ENCODE measurements around the gene KRT23.
A peak's percentile ranks its signal among the peaks of the same experiment; 100 is the strongest.

KRT23 gene

GRCh38 chr17:40950176-40950575, 12.7 kb upstream of the KRT23 start:
- Histone ChIP-seq H2AK5ac (ENCODE audit: low read length) (no peak overlapping the region), H3K27ac (ENCODE audit: low read depth, low read length) (no peak overlapping the region), H2BK120ac (ENCODE audit: low read depth, low read length) (no peak overlapping the region), H3K79me2 (ENCODE audit: control insufficient read depth, insufficient read depth, low read length) (no peaks in the 10 kb centered on the region), H3K4me3 (ENCODE audit: low read length) (no peak overlapping the region), H3K4me1 (ENCODE audit: control insufficient read depth, low read depth, low read length) (no peaks in the 10 kb centered on the region), H3K56ac (ENCODE audit: low read length) (no peak overlapping the region), H3K4me2 (ENCODE audit: low read length) (no peak overlapping the region), H3K18ac (ENCODE audit: low read length) (no peak overlapping the region), H3K27me3 (ENCODE audit: insufficient read depth, low read length, poor library complexity) (no peaks in the 10 kb centered on the region), H2BK15ac (replicated peaks; ENCODE audit: low read depth) (no peak overlapping the region), H3K23ac (ENCODE audit: low read length) (no peak overlapping the region), H4K8ac (ENCODE audit: low read depth, low read length) (no peak overlapping the region), H2BK5ac (ENCODE audit: low read length) (no peak overlapping the region), H3K79me1 (ENCODE audit: low read length) (no peaks in the 10 kb centered on the region), H3K9ac (ENCODE audit: low read length) (no peak overlapping the region), H3K4ac (ENCODE audit: low read depth, low read length) (no peak overlapping the region), H4K5ac (ENCODE audit: low read length) (no peak overlapping the region), H3K36me3 (ENCODE audit: control insufficient read depth, insufficient read depth, low read length) (no peaks in the 10 kb centered on the region)
- no peak for DNase-seq
- no CpG with 5 or more reads among the region's 7 CpGs for whole genome bisulfite sequencing (ENCODE audit: extremely low coverage, insufficient coverage, low lambda C conversion rate)

- Histone ChIP-seq H3K23ac (ENCODE audit: low read length) (no peak overlapping the region), H3K27me3 (ENCODE audit: insufficient read depth, low read length, poor library complexity) (no peaks in the 10 kb centered on the region), H3K79me2 (ENCODE audit: control insufficient read depth, insufficient read depth, low read length) (no peaks in the 10 kb centered on the region), H3K36me3 (ENCODE audit: control insufficient read depth, insufficient read depth, low read length) (no peaks in the 10 kb centered on the region), H2BK5ac (ENCODE audit: low read length) (no peak overlapping the region), H4K8ac (ENCODE audit: low read depth, low read length) (peak overlapping the region; percentile 65), H2AK5ac (ENCODE audit: low read length) (no peak overlapping the region), H3K18ac (ENCODE audit: low read length) (no peak overlapping the region), H2BK120ac (ENCODE audit: low read depth, low read length) (no peak overlapping the region), H3K79me1 (ENCODE audit: low read length) (no peaks in the 10 kb centered on the region), H3K27ac (ENCODE audit: low read depth, low read length) (no peak overlapping the region), H3K4me2 (ENCODE audit: low read length) (no peak overlapping the region), H3K4me3 (ENCODE audit: low read length) (no peak overlapping the region), H3K56ac (ENCODE audit: low read length) (no peak overlapping the region), H4K5ac (ENCODE audit: low read length) (no peak overlapping the region), H2BK15ac (replicated peaks; ENCODE audit: low read depth) (no peak overlapping the region), H3K4me1 (ENCODE audit: control insufficient read depth, low read depth, low read length) (no peaks in the 10 kb centered on the region), H3K4ac (ENCODE audit: low read depth, low read length) (no peak overlapping the region), H3K9ac (ENCODE audit: low read length) (no peak overlapping the region)
- DNase-seq = no peak
- no CpG with 5 or more reads among the region's 10 CpGs for WGBS (ENCODE audit: extremely low coverage, insufficient coverage, low lambda C conversion rate)
These were observed 12.0 kb upstream of the KRT23 start for GRCh38 chr17:40949418-40949817.

GRCh38 chr17:40947929-40948328, 10.5 kb upstream of the KRT23 start:
- H3K56ac ChIP-seq (ENCODE audit: low read length) = no peak overlapping the region
- no peak overlapping the region for H3K23ac ChIP-seq (ENCODE audit: low read length)
- WGBS (ENCODE audit: extremely low coverage, insufficient coverage, low lambda C conversion rate) = no CpG with 5 or more reads among the region's 2 CpGs
- H3K79me1 ChIP-seq (ENCODE audit: low read length) = no peaks in the 10 kb centered on the region
- H4K5ac ChIP-seq (ENCODE audit: low read length) = no peak overlapping the region
- H3K27me3 ChIP-seq (ENCODE audit: insufficient read depth, low read length, poor library complexity) = no peaks in the 10 kb centered on the region
- H2BK15ac ChIP-seq (replicated peaks; ENCODE audit: low read depth) = no peak overlapping the region
- no peak overlapping the region for H3K4me3 ChIP-seq (ENCODE audit: low read length)
- no peak for DNase-seq
- no peaks in the 10 kb centered on the region for H3K79me2 ChIP-seq (ENCODE audit: control insufficient read depth, insufficient read depth, low read length)
- H3K4me2 ChIP-seq (ENCODE audit: low read length) = no peak overlapping the region
- H3K36me3 ChIP-seq (ENCODE audit: control insufficient read depth, insufficient read depth, low read length) = no peaks in the 10 kb centered on the region
- no peak overlapping the region for H2AK5ac ChIP-seq (ENCODE audit: low read length)
- H3K4ac ChIP-seq (ENCODE audit: low read depth, low read length) = no peak overlapping the region
- no peaks in the 10 kb centered on the region for H3K4me1 ChIP-seq (ENCODE audit: control insufficient read depth, low read depth, low read length)
- H2BK120ac ChIP-seq (ENCODE audit: low read depth, low read length) = no peak overlapping the region
- no peak overlapping the region for H3K9ac ChIP-seq (ENCODE audit: low read length)
- H3K27ac ChIP-seq (ENCODE audit: low read depth, low read length) = no peak overlapping the region
- H4K8ac ChIP-seq (ENCODE audit: low read depth, low read length) = no peak overlapping the region
- H2BK5ac ChIP-seq (ENCODE audit: low read length) = no peak overlapping the region
- H3K18ac ChIP-seq (ENCODE audit: low read length) = no peak overlapping the region

- WGBS (ENCODE audit: extremely low coverage, insufficient coverage, low lambda C conversion rate) = no CpG with 5 or more reads among the region's 6 CpGs
- H3K79me1 ChIP-seq (ENCODE audit: low read length) = no peaks in the 10 kb centered on the region
- H3K4ac ChIP-seq (ENCODE audit: low read depth, low read length) = no peak overlapping the region
- no peak overlapping the region for H4K5ac ChIP-seq (ENCODE audit: low read length)
- no peak overlapping the region for H3K18ac ChIP-seq (ENCODE audit: low read length)
- H2BK15ac ChIP-seq (replicated peaks; ENCODE audit: low read depth) = no peak overlapping the region
- H2BK120ac ChIP-seq (ENCODE audit: low read depth, low read length) = no peak overlapping the region
- H3K27ac ChIP-seq (ENCODE audit: low read depth, low read length) = no peak overlapping the region
- no peaks in the 10 kb centered on the region for H3K27me3 ChIP-seq (ENCODE audit: insufficient read depth, low read length, poor library complexity)
- no peak overlapping the region for H2AK5ac ChIP-seq (ENCODE audit: low read length)
- no peak overlapping the region for H3K9ac ChIP-seq (ENCODE audit: low read length)
- no peaks in the 10 kb centered on the region for H3K36me3 ChIP-seq (ENCODE audit: control insufficient read depth, insufficient read depth, low read length)
- H3K4me2 ChIP-seq (ENCODE audit: low read length) = no peak overlapping the region
- H3K79me2 ChIP-seq (ENCODE audit: control insufficient read depth, insufficient read depth, low read length) = no peaks in the 10 kb centered on the region
- no peak overlapping the region for H3K56ac ChIP-seq (ENCODE audit: low read length)
- no peak for DNase-seq
- no peaks in the 10 kb centered on the region for H3K4me1 ChIP-seq (ENCODE audit: control insufficient read depth, low read depth, low read length)
- no peak overlapping the region for H4K8ac ChIP-seq (ENCODE audit: low read depth, low read length)
- H3K23ac ChIP-seq (ENCODE audit: low read length) = no peak overlapping the region
- H3K4me3 ChIP-seq (ENCODE audit: low read length) = no peak overlapping the region
- no peak overlapping the region for H2BK5ac ChIP-seq (ENCODE audit: low read length)
These were observed 8.0 kb upstream of the KRT23 start for GRCh38 chr17:40945414-40945813.

GRCh38 chr17:40944531-40944930, 7.1 kb upstream of the KRT23 start:
- Histone ChIP-seq H3K36me3 (ENCODE audit: control insufficient read depth, insufficient read depth, low read length) (no peaks in the 10 kb centered on the region), H3K27ac (ENCODE audit: low read depth, low read length) (no peak overlapping the region), H3K79me1 (ENCODE audit: low read length) (no peaks in the 10 kb centered on the region), H3K18ac (ENCODE audit: low read length) (no peak overlapping the region), H3K79me2 (ENCODE audit: control insufficient read depth, insufficient read depth, low read length) (no peaks in the 10 kb centered on the region), H3K4me1 (ENCODE audit: control insufficient read depth, low read depth, low read length) (no peaks in the 10 kb centered on the region), H2BK15ac (replicated peaks; ENCODE audit: low read depth) (no peak overlapping the region), H3K4me3 (ENCODE audit: low read length) (no peak overlapping the region), H4K8ac (ENCODE audit: low read depth, low read length) (no peak overlapping the region), H2BK120ac (ENCODE audit: low read depth, low read length) (no peak overlapping the region), H3K4me2 (ENCODE audit: low read length) (no peak overlapping the region), H3K23ac (ENCODE audit: low read length) (no peak overlapping the region), H3K56ac (ENCODE audit: low read length) (no peak overlapping the region), H2BK5ac (ENCODE audit: low read length) (no peak overlapping the region), H2AK5ac (ENCODE audit: low read length) (no peak overlapping the region), H4K5ac (ENCODE audit: low read length) (no peak overlapping the region), H3K4ac (ENCODE audit: low read depth, low read length) (no peak overlapping the region), H3K9ac (ENCODE audit: low read length) (no peak overlapping the region), H3K27me3 (ENCODE audit: insufficient read depth, low read length, poor library complexity) (no peaks in the 10 kb centered on the region)
- DNase-seq = no peak
- no CpG with 5 or more reads among the region's 1 CpG for WGBS (ENCODE audit: extremely low coverage, insufficient coverage, low lambda C conversion rate)

- H3K4me1 ChIP-seq (ENCODE audit: control insufficient read depth, low read depth, low read length) = no peaks in the 10 kb centered on the region
- no CpG with 5 or more reads among the region's 3 CpGs for WGBS (ENCODE audit: extremely low coverage, insufficient coverage, low lambda C conversion rate)
- no peak overlapping the region for H3K4me3 ChIP-seq (ENCODE audit: low read length)
- no peaks in the 10 kb centered on the region for H3K36me3 ChIP-seq (ENCODE audit: control insufficient read depth, insufficient read depth, low read length)
- no peaks in the 10 kb centered on the region for H3K27me3 ChIP-seq (ENCODE audit: insufficient read depth, low read length, poor library complexity)
- H4K5ac ChIP-seq (ENCODE audit: low read length) = no peak overlapping the region
- no peak overlapping the region for H2BK5ac ChIP-seq (ENCODE audit: low read length)
- H2AK5ac ChIP-seq (ENCODE audit: low read length) = no peak overlapping the region
- no peaks in the 10 kb centered on the region for H3K79me1 ChIP-seq (ENCODE audit: low read length)
- H3K18ac ChIP-seq (ENCODE audit: low read length) = no peak overlapping the region
- no peak overlapping the region for H3K27ac ChIP-seq (ENCODE audit: low read depth, low read length)
- no peaks in the 10 kb centered on the region for H3K79me2 ChIP-seq (ENCODE audit: control insufficient read depth, insufficient read depth, low read length)
- no peak for DNase-seq
- H2BK15ac ChIP-seq (replicated peaks; ENCODE audit: low read depth) = no peak overlapping the region
- no peak overlapping the region for H2BK120ac ChIP-seq (ENCODE audit: low read depth, low read length)
- H3K9ac ChIP-seq (ENCODE audit: low read length) = no peak overlapping the region
- no peak overlapping the region for H3K23ac ChIP-seq (ENCODE audit: low read length)
- no peak overlapping the region for H4K8ac ChIP-seq (ENCODE audit: low read depth, low read length)
- no peak overlapping the region for H3K4me2 ChIP-seq (ENCODE audit: low read length)
- no peak overlapping the region for H3K4ac ChIP-seq (ENCODE audit: low read depth, low read length)
- no peak overlapping the region for H3K56ac ChIP-seq (ENCODE audit: low read length)
These were observed 5.1 kb upstream of the KRT23 start for GRCh38 chr17:40942553-40942952.
